Activated T-cell treated with anti-CD3 and anti-CD28 coated beads for 24 hours (primary cell): ENCODE data around the gene MMS19.
"Not testable (repeated sequence)": the region's sequence is repeated elsewhere in the genome, so short reads cannot be mapped to it uniquely, and the experiment has no call there.

Experiments used
- DNase-seq: peaks from one replicate; pipeline ENCODE4 v3.0.0-alpha.2; 2020; ENCODE audit warnings: low read depth

Gene MMS19

GRCh38 chr10:97425964-97426775 lies 72.1 kb downstream of the MMS19 start, which contains the start of gene PGAM1:
Gene PGAM1, plus strand, starts transcription at chr10:97426191. Its CDS starts 117 bp downstream, at chr10:97426308.
- DNase-seq, result peak; percentile 95

DNA sequence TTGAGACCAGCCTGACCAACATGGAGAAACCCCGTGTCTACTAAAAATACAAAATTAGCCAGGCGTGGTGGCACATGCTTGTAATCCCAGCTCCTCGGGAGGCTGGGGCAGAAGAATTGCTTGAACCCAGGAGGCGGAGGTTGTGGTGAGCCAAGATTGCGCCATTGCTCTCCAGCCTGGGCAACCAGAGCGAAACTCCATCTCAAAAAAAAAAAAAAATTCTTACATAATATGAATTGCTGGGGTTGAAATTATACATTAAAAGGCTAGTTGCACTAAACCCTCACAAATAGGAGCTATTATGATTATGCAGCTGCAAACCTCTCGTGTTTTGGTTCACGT lies 74.5 kb downstream of the MMS19 start:
- not testable (repeated sequence) for DNase-seq

DNA sequence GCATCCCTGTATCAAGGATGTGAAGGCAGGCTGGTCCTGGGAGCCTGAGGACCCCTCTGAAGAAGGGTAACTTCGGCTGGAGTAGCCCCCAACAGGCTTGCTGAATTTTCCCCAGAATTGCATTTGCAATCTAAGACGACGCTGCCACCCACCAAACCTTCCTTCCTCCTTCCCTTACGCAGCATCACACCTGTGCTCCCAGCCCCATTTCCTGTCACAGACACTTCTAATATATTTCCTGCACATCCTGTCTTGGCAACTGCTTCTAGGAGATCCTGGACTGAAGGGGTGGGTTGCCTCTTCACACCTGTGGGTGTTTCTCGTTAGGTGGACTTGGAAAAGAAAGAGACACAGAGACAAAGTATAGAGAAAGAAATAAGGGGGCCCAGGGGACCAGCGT lies 81.7 kb downstream of the MMS19 start:
- no peak for DNase-seq

DNA sequence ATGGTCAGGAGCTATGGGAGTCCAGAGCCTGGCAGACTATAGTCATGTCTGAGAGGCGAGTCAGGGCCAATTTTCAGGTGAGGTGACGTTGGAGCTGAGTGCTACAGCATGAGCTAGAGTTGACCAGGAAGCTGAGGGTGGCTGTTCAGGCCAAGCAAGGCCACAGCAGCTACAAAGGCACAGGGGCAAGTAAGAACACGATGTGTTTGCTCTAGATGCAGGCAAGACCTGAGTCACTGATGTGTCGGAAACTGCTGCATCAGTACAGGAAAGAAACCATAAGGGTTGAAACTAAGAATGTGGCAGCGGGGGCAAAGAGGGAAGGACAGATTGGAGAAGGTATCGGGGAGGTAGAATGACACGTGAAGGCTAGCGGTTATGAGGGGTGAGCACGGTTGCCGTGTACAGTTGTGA lies 85.3 kb downstream of the MMS19 start:
- peak; percentile 62 for DNase-seq

DNA sequence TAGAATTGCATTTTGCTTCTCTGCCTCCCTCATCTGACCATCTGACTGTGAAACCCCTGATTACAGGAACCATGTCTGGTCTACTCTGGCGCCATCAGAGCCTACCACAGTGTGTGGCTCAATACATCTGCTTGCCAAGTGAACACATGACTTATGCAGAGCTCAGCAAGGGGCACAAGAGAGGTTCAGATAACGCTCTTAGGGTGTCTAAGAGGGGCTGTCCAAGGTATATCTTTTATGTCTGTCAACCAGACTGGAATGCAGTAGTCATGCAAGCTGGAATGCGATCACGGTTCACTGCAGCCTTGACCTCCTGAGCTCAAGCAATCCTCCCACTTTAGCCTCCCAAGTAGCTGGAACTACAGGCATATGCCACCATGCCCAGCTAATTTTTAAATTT lies 86.8 kb downstream of the MMS19 start:
- no peak for DNase-seq

- DNase-seq, result no peak
These were observed 89.7 kb downstream of the MMS19 start for GRCh38 chr10:97408496-97408992.
